ENCODE results near the gene TTC21A. TPM values are rescaled to one million over a fixed set of nuclear protein-coding genes. Genes with fewer than 3 reads are reported as not detected.
"Not testable (repeated sequence)": the region's sequence is repeated elsewhere in the genome, so short reads cannot be mapped to it uniquely, and the experiment has no call there.

TTC21A gene
- 10 to 100 TPM in 4 of 6 donors, 1 to 10 TPM in 2; 3.8 to 14.8 (median 11.2) TPM for polyA plus RNA-seq (ENCODE audit: low read depth in 6 of 6)

- Mint-ChIP-seq H3K36me3 (peaks cover 9 to 21% of the 10 kb centered on the region in 2 donors), H3K27ac (peak within 1 kb of the TSS; percentile 94 to 99 (median 98)), H3K27me3 (no peaks in the 10 kb centered on the region), H3K4me3 (peak within 1 kb of the TSS; percentile 93 to 99 (median 98)), H3K9me3 (no peaks in the 10 kb centered on the region), H3K4me1 (peaks cover 55 to 70% (median 67%) of the 10 kb centered on the region in 3 donors)
- ATAC-seq (ENCODE audit: low read depth in 2 of 2) (peak; percentile 39 to 51), DNase-seq (peak; percentile 64)
Measured at GRCh38 chr3:39107388-39108199, at the start of gene TTC21A, which contains the start of gene GORASP1. Gene TTC21A (plus strand): TSS chr3:39107680. CDS start chr3:39107838, 158 bp downstream. Gene GORASP1 (minus strand): TSS chr3:39107627. CDS start chr3:39107541, 86 bp downstream.

- H3K9me3 Mint-ChIP-seq; H3K36me3 Mint-ChIP-seq; DNase-seq; ATAC-seq (ENCODE audit: low read depth in 2 of 2); H3K4me3 Mint-ChIP-seq; H3K27me3 Mint-ChIP-seq: not testable (repeated sequence)
- peaks cover 44 to 51% (median 48%) of the 10 kb centered on the region in 3 donors for H3K4me1 Mint-ChIP-seq
- H3K27ac Mint-ChIP-seq, result peak overlapping the region in 1 of 6 donors; percentile 19
Measured at GRCh38 chr3:39061228-39061627, 46.3 kb upstream of the TTC21A start.

GRCh38 chr3:39062180-39062579 lies 45.3 kb upstream of the TTC21A start:
- ATAC-seq (ENCODE audit: low read depth in 2 of 2) (no peak), DNase-seq (no peak)
- Mint-ChIP-seq H3K27ac (peak overlapping the region in 4 of 6 donors; percentile 30 to 81 (median 62)), H3K4me1 (peaks cover 35 to 41% (median 39%) of the 10 kb centered on the region in 3 donors), H3K4me3 (no peak overlapping the region), H3K9me3 (peaks cover 0 to 2% (median 0%) of the 10 kb centered on the region in 7 donors), H3K36me3 (peaks cover under 1 to 8% of the 10 kb centered on the region in 2 donors), H3K27me3 (no peaks in the 10 kb centered on the region)

GRCh38 chr3:39063143-39063542 lies 44.3 kb upstream of the TTC21A start:
- ATAC-seq (ENCODE audit: low read depth in 2 of 2) (no peak), DNase-seq (no peak)
- H3K4me1 Mint-ChIP-seq, result peaks cover 31 to 36% (median 36%) of the 10 kb centered on the region in 3 donors
- H3K27me3 Mint-ChIP-seq, result no peaks in the 10 kb centered on the region
- H3K27ac Mint-ChIP-seq, result peak overlapping the region in 1 of 6 donors; percentile 64
- H3K9me3 Mint-ChIP-seq, result peaks cover 0 to 2% (median 0%) of the 10 kb centered on the region in 7 donors
- H3K36me3 Mint-ChIP-seq, result peaks cover 7 to 14% of the 10 kb centered on the region in 2 donors
- H3K4me3 Mint-ChIP-seq, result no peak overlapping the region

- ATAC-seq (ENCODE audit: low read depth in 2 of 2) (no peak), DNase-seq (no peak)
- Mint-ChIP-seq H3K36me3 (peaks cover 7 to 14% of the 10 kb centered on the region in 2 donors), H3K4me1 (peaks cover 22 to 27% (median 22%) of the 10 kb centered on the region in 3 donors), H3K9me3 (peaks cover 0 to 2% (median 0%) of the 10 kb centered on the region in 7 donors), H3K4me3 (no peak overlapping the region), H3K27me3 (no peaks in the 10 kb centered on the region), H3K27ac (peak overlapping the region in 5 of 6 donors; percentile 49 to 84 (median 62))
Measured at GRCh38 chr3:39064646-39065045, 42.8 kb upstream of the TTC21A start.

GRCh38 chr3:39065197-39065596 lies 42.3 kb upstream of the TTC21A start:
- H3K27ac Mint-ChIP-seq, result peak overlapping the region in 3 of 6 donors; percentile 49 to 62 (median 53)
- peak; percentile 51 for DNase-seq
- peaks cover 22 to 27% (median 22%) of the 10 kb centered on the region in 3 donors for H3K4me1 Mint-ChIP-seq
- peaks cover 0 to 2% (median 0%) of the 10 kb centered on the region in 7 donors for H3K9me3 Mint-ChIP-seq
- peak; percentile 100 for ATAC-seq (ENCODE audit: low read depth in 2 of 2)
- no peak overlapping the region for H3K4me3 Mint-ChIP-seq
- peaks cover 9 to 16% of the 10 kb centered on the region in 2 donors for H3K36me3 Mint-ChIP-seq
- H3K27me3 Mint-ChIP-seq, result no peaks in the 10 kb centered on the region

GRCh38 chr3:39067286-39067685 lies 40.2 kb upstream of the TTC21A start:
- ATAC-seq (ENCODE audit: low read depth in 2 of 2), result no peak
- Mint-ChIP-seq H3K27me3 (no peaks in the 10 kb centered on the region), H3K4me1 (peaks cover 13 to 17% (median 13%) of the 10 kb centered on the region in 3 donors), H3K9me3 (no peaks in the 10 kb centered on the region), H3K4me3 (no peak overlapping the region), H3K36me3 (peaks cover 25 to 30% of the 10 kb centered on the region in 2 donors), H3K27ac (peak overlapping the region in 1 of 6 donors; percentile 12)
- DNase-seq, result no peak

GRCh38 chr3:39068556-39068955 lies 38.9 kb upstream of the TTC21A start:
- Mint-ChIP-seq H3K9me3 (no peaks in the 10 kb centered on the region), H3K4me3 (no peak overlapping the region), H3K36me3 (peaks cover 37 to 41% of the 10 kb centered on the region in 2 donors), H3K4me1 (peaks cover 11 to 15% (median 11%) of the 10 kb centered on the region in 3 donors), H3K27me3 (no peaks in the 10 kb centered on the region), H3K27ac (no peak overlapping the region)
- DNase-seq (no peak), ATAC-seq (ENCODE audit: low read depth in 2 of 2) (no peak)

- ATAC-seq (ENCODE audit: low read depth in 2 of 2), result no peak
- H3K27me3 Mint-ChIP-seq, result no peaks in the 10 kb centered on the region
- DNase-seq, result no peak
- no peaks in the 10 kb centered on the region for H3K4me1 Mint-ChIP-seq
- no peak overlapping the region for H3K4me3 Mint-ChIP-seq
- H3K9me3 Mint-ChIP-seq, result no peaks in the 10 kb centered on the region
- H3K36me3 Mint-ChIP-seq, result peaks cover 52 to 67% of the 10 kb centered on the region in 2 donors
- H3K27ac Mint-ChIP-seq, result peak overlapping the region in 2 of 6 donors; percentile 25 to 29
Measured at GRCh38 chr3:39075910-39076309, 31.6 kb upstream of the TTC21A start.

- H3K4me3 Mint-ChIP-seq, result no peak overlapping the region
Measured at GRCh38 chr3:39079530-39079929, 27.9 kb upstream of the TTC21A start.

GRCh38 chr3:39080026-39080425 lies 27.5 kb upstream of the TTC21A start:
- Mint-ChIP-seq H3K36me3 (peaks cover 42 to 50% of the 10 kb centered on the region in 2 donors), H3K4me1 (peaks cover 0 to 9% (median 3%) of the 10 kb centered on the region in 3 donors), H3K9me3 (no peaks in the 10 kb centered on the region), H3K27ac (peak overlapping the region in 2 of 6 donors; percentile 18 to 21), H3K4me3 (no peak overlapping the region), H3K27me3 (no peaks in the 10 kb centered on the region)
- ATAC-seq (ENCODE audit: low read depth in 2 of 2) (no peak), DNase-seq (no peak)

More at GRCh38 chr3:39079530-39079929, 27.9 kb upstream of the TTC21A start:
- Mint-ChIP-seq H3K27ac (peak overlapping the region in 1 of 6 donors; percentile 26), H3K36me3 (peaks cover 47 to 55% of the 10 kb centered on the region in 2 donors), H3K27me3 (no peaks in the 10 kb centered on the region), H3K9me3 (no peaks in the 10 kb centered on the region), H3K4me1 (peaks cover 0 to 9% (median 0%) of the 10 kb centered on the region in 3 donors)
- DNase-seq (no peak), ATAC-seq (ENCODE audit: low read depth in 2 of 2) (no peak)

- Mint-ChIP-seq H3K4me3 (no peak overlapping the region), H3K36me3 (peaks cover 29 to 37% of the 10 kb centered on the region in 2 donors)
Measured at GRCh38 chr3:39082666-39083313, 24.7 kb upstream of the TTC21A start.

GRCh38 chr3:39086144-39086543 lies 21.3 kb upstream of the TTC21A start:
- Mint-ChIP-seq H3K27ac (peak overlapping the region; percentile 27 to 79 (median 54)), H3K9me3 (no peaks in the 10 kb centered on the region), H3K27me3 (no peaks in the 10 kb centered on the region), H3K36me3 (peaks cover 30% of the 10 kb centered on the region in 2 donors), H3K4me3 (peak overlapping the region in 6 of 8 donors; percentile 26 to 80 (median 50)), H3K4me1 (peaks cover 16 to 26% (median 22%) of the 10 kb centered on the region in 3 donors)
- DNase-seq (peak; percentile 59), ATAC-seq (ENCODE audit: low read depth in 2 of 2) (peak; percentile 93 to 96)

More at GRCh38 chr3:39082666-39083313, 24.7 kb upstream of the TTC21A start:
- H3K27me3 Mint-ChIP-seq, result no peaks in the 10 kb centered on the region
- peak overlapping the region in 5 of 6 donors; percentile 1 to 97 (median 58) for H3K27ac Mint-ChIP-seq
- no peak for ATAC-seq (ENCODE audit: low read depth in 2 of 2)
- H3K9me3 Mint-ChIP-seq, result no peaks in the 10 kb centered on the region
- no peak for DNase-seq
- peaks cover 16 to 26% (median 22%) of the 10 kb centered on the region in 3 donors for H3K4me1 Mint-ChIP-seq

Measured in naive B cell (primary cell).